ENCODE measurements around the gene ZNF318.

Gene ZNF318, protein sequence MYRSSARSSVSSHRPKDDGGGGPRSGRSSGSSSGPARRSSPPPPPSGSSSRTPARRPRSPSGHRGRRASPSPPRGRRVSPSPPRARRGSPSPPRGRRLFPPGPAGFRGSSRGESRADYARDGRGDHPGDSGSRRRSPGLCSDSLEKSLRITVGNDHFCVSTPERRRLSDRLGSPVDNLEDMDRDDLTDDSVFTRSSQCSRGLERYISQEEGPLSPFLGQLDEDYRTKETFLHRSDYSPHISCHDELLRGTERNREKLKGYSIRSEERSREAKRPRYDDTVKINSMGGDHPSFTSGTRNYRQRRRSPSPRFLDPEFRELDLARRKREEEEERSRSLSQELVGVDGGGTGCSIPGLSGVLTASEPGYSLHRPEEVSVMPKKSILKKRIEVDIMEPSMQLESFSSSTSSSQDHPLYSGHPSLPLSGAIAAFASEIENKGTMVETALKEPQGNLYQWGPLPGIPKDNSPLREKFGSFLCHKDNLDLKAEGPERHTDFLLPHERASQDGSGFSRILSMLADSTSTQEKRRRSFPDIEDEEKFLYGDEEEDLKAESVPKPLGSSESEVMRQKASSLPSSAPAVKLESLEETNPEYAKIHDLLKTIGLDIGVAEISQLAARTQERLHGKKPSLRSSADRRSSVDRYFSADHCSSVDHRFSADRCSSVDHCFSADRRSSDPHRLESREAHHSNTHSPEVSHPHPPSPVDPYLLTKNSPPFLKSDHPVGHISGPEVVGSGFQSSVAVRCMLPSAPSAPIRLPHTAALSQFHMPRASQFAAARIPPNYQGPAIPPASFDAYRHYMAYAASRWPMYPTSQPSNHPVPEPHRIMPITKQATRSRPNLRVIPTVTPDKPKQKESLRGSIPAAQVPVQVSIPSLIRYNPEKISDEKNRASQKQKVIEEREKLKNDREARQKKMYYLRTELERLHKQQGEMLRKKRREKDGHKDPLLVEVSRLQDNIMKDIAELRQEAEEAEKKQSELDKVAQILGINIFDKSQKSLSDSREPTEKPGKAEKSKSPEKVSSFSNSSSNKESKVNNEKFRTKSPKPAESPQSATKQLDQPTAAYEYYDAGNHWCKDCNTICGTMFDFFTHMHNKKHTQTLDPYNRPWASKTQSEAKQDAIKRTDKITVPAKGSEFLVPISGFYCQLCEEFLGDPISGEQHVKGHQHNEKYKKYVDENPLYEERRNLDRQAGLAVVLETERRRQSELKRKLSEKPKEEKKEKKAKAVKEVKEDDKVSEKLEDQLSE (N-terminal part only)

DNA sequence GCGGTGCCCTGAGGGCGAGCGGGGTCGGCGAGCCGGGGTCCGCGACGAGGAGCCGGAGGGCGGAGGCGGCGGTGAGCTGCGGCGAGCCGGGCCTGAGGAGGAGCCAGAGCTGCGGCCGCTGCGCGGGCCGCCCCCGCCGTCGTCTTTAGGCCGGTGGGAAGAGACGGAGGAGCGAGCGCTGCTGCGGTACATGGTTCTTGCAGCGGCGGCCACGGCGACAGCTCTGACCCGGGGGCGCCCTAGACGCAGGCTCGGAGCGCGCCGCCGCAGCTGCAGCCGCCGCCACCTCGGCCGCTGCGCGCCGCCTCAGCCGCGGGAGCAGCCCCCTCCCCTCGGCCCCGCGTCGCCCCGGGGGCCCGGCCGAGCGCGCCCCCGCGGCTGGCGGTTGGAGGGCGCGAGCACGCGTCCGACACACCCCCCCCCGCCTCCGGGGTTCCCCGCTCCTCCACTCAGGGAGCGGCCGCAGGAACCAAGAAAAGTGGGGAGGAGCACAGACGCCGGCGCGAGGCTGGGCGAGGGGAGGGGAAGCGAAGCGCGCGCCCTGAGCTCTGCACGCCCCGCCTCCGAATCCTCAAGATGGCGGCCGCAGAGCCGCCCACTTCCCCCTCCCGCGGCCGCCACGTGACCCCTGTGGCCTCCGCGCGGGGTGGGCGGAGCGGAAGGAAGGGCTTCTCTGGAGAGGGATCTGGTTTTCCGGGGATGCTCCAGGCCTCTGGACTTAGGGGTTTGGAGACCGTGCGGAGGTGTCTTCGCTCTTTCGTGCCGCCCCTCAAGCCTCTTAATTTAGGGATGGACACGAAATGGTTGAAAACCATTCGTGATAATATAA, at the start of gene ZNF318:
Gene ZNF318, minus strand, starts transcription at position 474 of the 829 bp plus-strand sequence. Its CDS starts 282 bp downstream, at position 192.
- TF ChIP-seq GATA2 (IDR thresholded peaks at IDR 0.05; ENCODE audit: low read depth, low read length) (no peak), GATA3 (IDR thresholded peaks at IDR 0.05; ENCODE audit: low read depth, low read length) (no peak)

DNA sequence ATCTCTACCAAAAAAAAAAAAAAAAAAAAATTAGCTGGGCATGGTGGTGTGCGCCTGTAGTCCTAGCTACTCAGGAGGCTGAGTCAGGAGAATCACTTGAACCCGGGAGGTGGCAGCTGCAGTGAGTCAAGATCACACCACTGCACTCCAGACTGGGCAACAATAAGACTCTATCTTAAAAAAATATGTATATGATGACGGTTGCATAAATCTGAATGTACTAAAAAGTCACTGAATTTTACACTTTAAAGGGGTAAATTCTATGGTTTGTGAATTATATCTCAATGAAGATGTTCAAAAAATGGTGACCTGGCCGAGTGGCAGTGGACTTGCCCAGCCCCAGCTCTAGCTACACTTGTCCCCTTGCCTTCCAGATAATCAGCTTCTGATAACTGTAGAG, 47.5 kb upstream of the ZNF318 start:
- no peak for TF ChIP-seq GATA2 (IDR thresholded peaks at IDR 0.05; ENCODE audit: low read depth, low read length)

DNA sequence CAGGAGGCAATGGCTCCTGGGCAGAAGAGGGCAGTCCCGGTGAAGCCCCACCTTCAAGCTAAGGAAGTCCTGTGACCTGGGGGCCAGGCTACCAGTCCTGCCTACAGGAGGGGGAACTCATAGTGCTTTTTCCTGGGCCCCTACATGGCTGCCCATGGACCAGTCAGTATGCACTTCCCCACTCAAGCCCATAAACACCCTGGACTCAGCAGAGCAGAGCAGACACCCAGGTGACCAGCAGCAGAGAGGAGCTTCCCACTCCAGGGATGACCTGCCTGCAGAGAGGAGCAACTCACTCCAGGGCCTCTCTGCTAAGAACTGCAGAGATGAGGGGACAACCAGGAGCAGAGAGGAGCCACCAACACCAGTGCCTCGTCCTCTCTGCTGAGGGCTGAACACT, 43.6 kb upstream of the ZNF318 start:
- TF ChIP-seq GATA3 (IDR thresholded peaks at IDR 0.05; ENCODE audit: low read depth, low read length) (no peak), GATA2 (IDR thresholded peaks at IDR 0.05; ENCODE audit: low read depth, low read length) (no peak)

DNA sequence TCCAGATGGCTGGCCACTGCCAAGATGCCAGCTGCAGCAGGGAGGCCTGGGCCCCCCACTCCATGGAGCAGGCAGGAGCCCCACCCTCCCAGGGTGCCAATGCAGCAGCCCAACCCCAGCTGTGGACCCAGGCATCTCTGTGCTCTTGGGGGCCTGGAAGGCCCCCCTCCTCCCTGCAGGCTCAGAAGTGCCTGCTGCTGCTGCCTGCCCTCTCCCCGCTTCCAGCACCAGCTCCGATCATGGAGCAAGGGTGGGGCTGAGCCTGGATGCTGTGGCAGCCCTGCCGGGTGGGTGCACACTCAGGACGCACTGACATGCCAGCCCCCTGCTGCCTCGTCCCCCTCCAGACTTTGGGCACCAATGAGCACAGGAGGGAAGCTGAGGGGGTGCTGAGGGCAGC, 43.1 kb upstream of the ZNF318 start:
- TF ChIP-seq GATA3 (IDR thresholded peaks at IDR 0.05; ENCODE audit: low read depth, low read length) (no peak), GATA2 (IDR thresholded peaks at IDR 0.05; ENCODE audit: low read depth, low read length) (no peak)

DNA sequence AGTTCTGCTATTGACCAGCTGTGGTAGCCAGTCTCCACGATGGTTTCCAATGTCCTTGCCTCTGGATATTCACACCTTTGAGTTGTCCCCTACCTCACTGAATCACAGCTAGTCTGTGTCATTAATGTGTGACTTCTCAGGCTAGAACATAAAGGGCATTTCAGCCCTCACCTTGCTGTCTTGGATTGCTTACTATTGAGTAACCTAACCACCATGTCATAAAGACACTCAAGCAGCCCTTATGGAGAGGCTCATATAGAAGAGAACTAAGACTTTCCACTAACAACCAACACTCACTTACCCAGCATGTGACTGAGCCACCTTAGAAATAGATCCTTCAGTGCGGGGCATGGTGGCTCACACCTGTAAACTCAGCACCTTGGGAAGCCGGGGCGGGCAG, 38.8 kb upstream of the ZNF318 start:
- no peak for TF ChIP-seq GATA2 (IDR thresholded peaks at IDR 0.05; ENCODE audit: low read depth, low read length)
- no peak for TF ChIP-seq GATA3 (IDR thresholded peaks at IDR 0.05; ENCODE audit: low read depth, low read length)

DNA sequence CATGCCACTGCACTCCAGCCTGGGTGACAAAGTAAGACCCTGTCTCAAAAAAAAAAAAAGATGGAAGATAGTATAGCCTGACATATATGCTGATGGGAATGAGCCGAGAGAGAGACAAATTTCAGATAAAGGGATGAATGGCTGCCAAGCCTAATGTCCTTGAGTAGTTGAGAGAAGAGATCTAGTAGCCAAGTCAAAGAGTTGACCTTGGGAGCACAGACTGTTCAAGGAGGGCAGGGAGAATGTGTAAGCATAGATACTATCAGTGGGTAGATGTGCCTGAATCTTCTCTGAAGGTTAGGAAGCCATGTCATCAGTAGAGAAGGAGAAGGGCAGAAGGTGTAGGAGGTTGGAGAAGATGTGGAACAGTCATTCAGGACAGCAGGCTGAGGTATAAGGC, 37.8 kb upstream of the ZNF318 start:
- TF ChIP-seq GATA2 (IDR thresholded peaks at IDR 0.05; ENCODE audit: low read depth, low read length) = no peak
- no peak for TF ChIP-seq GATA3 (IDR thresholded peaks at IDR 0.05; ENCODE audit: low read depth, low read length)

DNA sequence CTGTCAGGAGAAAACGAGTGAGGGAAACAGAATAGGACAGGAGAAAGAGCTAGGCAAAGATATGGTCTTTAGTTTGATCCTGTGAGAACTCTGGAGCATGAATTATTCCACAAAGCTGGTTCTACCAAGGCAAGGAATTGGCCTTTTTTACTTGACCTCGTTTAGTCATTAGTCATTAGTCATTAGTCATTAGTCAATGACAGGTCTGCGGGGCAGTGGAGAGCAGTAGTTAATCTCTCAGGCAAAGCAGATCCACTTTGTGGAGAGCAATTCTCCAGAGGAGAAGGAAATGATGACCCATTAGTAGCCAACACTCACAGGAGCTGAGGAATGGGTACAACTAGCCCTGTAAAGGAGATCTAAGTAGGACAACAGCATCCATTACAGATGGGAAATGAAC, 35.9 kb upstream of the ZNF318 start:
- TF ChIP-seq GATA3 (IDR thresholded peaks at IDR 0.05; ENCODE audit: low read depth, low read length) = no peak
- no peak for TF ChIP-seq GATA2 (IDR thresholded peaks at IDR 0.05; ENCODE audit: low read depth, low read length)

DNA sequence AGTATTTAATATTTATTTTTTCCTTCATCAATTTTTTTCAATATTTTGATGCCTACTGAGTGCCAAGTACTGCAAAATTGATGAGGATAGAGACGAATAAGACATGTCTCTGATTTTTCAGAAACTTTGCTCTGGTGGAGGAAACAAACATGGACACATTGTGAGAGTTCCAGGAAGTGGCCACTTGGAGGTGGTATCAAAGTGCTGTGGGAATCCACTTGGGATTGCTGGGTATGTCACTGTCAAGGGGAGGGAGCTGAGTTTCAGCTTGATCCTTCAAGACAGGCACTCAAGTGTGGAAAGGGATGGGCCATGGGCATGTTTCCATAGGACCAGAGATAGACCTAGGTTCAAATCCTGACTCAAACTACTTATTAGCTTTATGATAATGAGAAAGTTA, 33.4 kb upstream of the ZNF318 start:
- TF ChIP-seq GATA3 (IDR thresholded peaks at IDR 0.05; ENCODE audit: low read depth, low read length) (no peak), GATA2 (IDR thresholded peaks at IDR 0.05; ENCODE audit: low read depth, low read length) (no peak)

DNA sequence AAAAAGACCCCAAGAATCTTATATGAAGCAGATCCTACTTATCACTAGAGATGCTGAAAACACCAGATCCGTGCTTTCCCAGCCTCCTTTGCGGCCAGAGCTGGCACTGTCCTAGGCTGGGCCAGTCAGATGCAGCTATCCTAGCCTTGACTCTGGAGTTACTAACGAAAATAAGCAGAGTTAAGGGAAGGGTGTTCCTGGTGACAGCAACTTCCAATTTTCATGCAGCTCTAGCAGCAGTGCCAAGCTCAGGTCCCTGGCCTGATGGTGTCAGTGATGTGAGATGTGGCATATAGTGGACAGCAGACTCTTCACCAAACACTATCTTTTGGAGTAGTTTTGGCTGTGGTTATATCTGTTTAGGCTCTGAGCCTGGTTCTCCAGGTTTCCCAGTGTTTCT, 32.3 kb upstream of the ZNF318 start:
- TF ChIP-seq GATA3 (IDR thresholded peaks at IDR 0.05; ENCODE audit: low read depth, low read length) = no peak
- TF ChIP-seq GATA2 (IDR thresholded peaks at IDR 0.05; ENCODE audit: low read depth, low read length) = no peak

DNA sequence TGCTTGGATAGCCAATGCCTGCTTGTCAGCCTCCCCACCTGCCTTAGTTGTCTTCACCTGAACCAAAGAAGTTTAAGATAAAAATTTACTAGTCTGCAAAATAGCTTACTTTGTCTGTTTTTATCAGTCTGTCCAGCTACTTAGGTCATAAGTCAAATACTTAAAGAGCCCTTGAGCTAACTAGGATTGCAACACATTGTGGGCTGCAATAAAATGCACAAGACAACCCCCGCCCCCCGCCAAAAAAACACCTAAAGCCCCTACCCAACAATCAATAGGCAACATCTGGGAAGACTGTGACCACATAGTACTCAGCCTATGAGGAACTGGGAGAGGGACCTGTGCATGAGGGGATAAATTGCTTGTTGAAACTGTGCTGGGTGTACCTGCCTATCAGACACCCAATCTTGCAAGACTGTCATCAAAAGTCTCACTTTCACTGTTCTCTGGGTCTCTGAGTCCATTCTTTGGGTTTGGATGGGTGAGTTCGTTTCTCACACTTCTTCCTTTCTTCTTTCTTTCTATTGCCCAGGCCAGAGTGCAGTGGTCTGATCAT, 30.6 kb upstream of the ZNF318 start:
- no peak for TF ChIP-seq GATA3 (IDR thresholded peaks at IDR 0.05; ENCODE audit: low read depth, low read length)
- no peak for TF ChIP-seq GATA2 (IDR thresholded peaks at IDR 0.05; ENCODE audit: low read depth, low read length)

DNA sequence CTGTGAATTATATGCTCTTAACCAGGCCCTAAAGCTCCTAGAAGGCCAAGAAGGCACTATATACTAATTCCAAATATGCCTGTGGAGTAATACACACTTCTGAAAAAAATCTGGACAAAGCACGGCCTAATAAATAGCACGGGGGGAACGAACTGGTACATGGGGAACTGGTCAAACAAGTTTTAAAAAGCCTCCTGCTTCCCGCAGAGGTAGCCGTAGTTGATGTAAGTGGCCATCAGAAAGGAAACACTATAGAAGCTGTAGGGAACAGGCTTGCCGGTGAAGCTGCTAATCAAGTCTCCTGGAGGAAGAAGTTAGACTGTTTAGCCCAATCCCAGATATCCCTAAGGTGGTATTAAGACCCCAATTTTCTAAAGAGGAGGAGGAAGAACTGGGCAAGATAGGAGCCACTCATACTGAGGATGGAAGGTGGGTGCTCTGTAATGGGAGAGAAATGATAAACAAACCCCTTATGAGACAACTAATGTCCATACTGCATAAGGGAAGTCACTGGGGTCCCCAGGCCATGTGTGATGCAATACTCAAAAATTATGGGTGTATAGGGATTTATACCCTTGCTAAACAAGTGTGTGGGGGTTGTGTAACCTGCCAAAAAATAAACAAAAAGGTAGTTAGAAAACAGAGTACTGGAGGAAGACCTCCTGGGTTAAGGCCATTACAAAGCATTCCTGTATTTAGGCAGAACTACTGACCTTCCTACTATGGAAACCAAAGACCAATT, 27.1 kb upstream of the ZNF318 start:
- TF ChIP-seq GATA3 (IDR thresholded peaks at IDR 0.05; ENCODE audit: low read depth, low read length) (no peak), GATA2 (IDR thresholded peaks at IDR 0.05; ENCODE audit: low read depth, low read length) (no peak)

DNA sequence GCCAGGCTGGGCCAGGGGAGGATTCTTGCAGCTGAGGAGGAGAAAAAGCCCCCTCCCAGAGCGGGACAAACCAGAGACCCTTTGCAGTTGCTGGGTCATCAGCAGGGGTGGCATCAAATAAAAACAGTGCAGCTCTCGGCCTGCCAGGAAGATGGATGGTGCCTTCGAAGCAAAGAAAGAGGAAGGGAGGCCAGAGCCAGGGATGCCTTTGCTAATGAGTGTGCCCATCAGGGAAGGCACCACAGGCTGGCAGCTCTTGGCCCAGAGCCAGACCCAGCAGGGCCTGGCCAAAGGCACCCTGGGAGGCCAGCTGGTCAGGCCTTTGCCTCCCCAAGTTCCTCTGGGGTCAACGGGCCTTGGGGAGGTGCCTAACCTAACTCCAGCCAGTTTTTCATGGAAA, 26.3 kb upstream of the ZNF318 start:
- no peak for TF ChIP-seq GATA3 (IDR thresholded peaks at IDR 0.05; ENCODE audit: low read depth, low read length)
- TF ChIP-seq GATA2 (IDR thresholded peaks at IDR 0.05; ENCODE audit: low read depth, low read length) = no peak
